Measurements from ENCODE around the gene TMEM245. TPM values are rescaled to one million over a fixed set of nuclear protein-coding genes. Genes with fewer than 3 reads are reported as not detected.

The TMEM245 gene
- total RNA-seq, 1 experiment from 2014 or later = 34.8 TPM

GRCh38 chr9:109047259-109047658, 72.5 kb downstream of the TMEM245 start:
- BruUV-seq (replicated peaks) = no TSS peak
- no peaks in the 10 kb centered on the region for H3K9me3 ChIP-seq (ENCODE audit: control insufficient read depth in 1 of 2, insufficient read depth in 1 of 2, low read depth in 1 of 2, low read length in 2 of 2)
- ATAC-seq (no peak), DNase-seq (ENCODE audit: low read depth, low spot score) (no peak)
- ChIA-PET CTCF (no interaction called here), RAD21 (ENCODE audit: low non-redundant PET in 1 of 2, low total read pairs in 2 of 2, uncharacterized antibody in 2 of 2, unreplicated experiment in 2 of 2) (no interaction called here), POLR2A (no interaction called here)
- H3K27me3 ChIP-seq (ENCODE audit: insufficient read depth, low read length) = no peaks in the 10 kb centered on the region
- TF ChIP-seq POLR2AphosphoS5 (IDR thresholded peaks at IDR 0.05; ENCODE audit: low read depth, low read length) (no peak), POLR2A (IDR thresholded peaks at IDR 0.05; ENCODE audit: borderline replicate concordance, extremely low read depth, insufficient read depth, insufficient read length) (no peak), EGR1 (IDR thresholded peaks at IDR 0.05; ENCODE audit: low read depth) (no peak), EZH2phosphoT487 (IDR thresholded peaks at IDR 0.05; ENCODE audit: borderline replicate concordance) (no peak), YY1 (IDR thresholded peaks at IDR 0.05; ENCODE audit: extremely low read depth, insufficient replicate concordance, low read depth, low read length) (no peak), EZH2 (IDR thresholded peaks at IDR 0.05) (no peak), FOSL1 (IDR thresholded peaks at IDR 0.05; ENCODE audit: low read depth) (no peak), ZNF274 (IDR thresholded peaks at IDR 0.05; ENCODE audit: low read depth, low read length) (no peak), JUND (IDR thresholded peaks at IDR 0.05) (no peak), SIN3A (IDR thresholded peaks at IDR 0.05; ENCODE audit: low read depth) (no peak), RAD21 (IDR thresholded peaks at IDR 0.05; ENCODE audit: low read depth) (no peak), CEBPB (IDR thresholded peaks at IDR 0.05; ENCODE audit: low read depth) (no peak), TCF7L2 (IDR thresholded peaks at IDR 0.05; ENCODE audit: borderline replicate concordance, extremely low read depth, insufficient read depth, insufficient read length) (no peak)
- TF ChIP-seq, protein P1, sequence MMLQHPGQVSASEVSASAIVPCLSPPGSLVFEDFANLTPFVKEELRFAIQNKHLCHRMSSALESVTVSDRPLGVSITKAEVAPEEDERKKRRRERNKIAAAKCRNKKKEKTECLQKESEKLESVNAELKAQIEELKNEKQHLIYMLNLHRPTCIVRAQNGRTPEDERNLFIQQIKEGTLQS (IDR thresholded peaks at IDR 0.05) = no peak
- TF ChIP-seq, protein P2, sequence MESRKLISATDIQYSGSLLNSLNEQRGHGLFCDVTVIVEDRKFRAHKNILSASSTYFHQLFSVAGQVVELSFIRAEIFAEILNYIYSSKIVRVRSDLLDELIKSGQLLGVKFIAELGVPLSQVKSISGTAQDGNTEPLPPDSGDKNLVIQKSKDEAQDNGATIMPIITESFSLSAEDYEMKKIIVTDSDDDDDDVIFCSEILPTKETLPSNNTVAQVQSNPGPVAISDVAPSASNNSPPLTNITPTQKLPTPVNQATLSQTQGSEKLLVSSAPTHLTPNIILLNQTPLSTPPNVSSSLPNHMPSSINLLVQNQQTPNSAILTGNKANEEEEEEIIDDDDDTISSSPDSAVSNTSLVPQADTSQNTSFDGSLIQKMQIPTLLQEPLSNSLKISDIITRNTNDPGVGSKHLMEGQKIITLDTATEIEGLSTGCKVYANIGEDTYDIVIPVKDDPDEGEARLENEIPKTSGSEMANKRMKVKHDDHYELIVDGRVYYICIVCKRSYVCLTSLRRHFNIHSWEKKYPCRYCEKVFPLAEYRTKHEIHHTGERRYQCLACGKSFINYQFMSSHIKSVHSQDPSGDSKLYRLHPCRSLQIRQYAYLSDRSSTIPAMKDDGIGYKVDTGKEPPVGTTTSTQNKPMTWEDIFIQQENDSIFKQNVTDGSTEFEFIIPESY (IDR thresholded peaks at IDR 0.05; ENCODE audit: extremely low read depth, insufficient replicate concordance, low read length) = no peak
- TF ChIP-seq, protein P3, sequence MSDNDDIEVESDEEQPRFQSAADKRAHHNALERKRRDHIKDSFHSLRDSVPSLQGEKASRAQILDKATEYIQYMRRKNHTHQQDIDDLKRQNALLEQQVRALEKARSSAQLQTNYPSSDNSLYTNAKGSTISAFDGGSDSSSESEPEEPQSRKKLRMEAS (IDR thresholded peaks at IDR 0.05) = no peak
- peaks cover 32 to 33% of the 10 kb centered on the region in 2 experiments for H3K36me3 ChIP-seq (ENCODE audit: control insufficient read depth in 1 of 2, insufficient read depth in 2 of 2, low read length in 2 of 2)
- no peak overlapping the region for H3K9ac ChIP-seq (ENCODE audit: low read length)
- H3K27ac ChIP-seq (ENCODE audit: low read depth, low read length) = no peak overlapping the region
- H3K4me3 ChIP-seq (replicated peaks in 1 of 2; ENCODE audit: low read depth in 1 of 2, low read length in 2 of 2) = no peak overlapping the region
- H2AFZ ChIP-seq (ENCODE audit: low read depth, low read length, poor library complexity, severe bottlenecking) = no peak overlapping the region
- intact Hi-C loops (cut with micrococcal nuclease) = no loop called here
- H3K9me2 ChIP-seq (ENCODE audit: insufficient read depth) = no peaks in the 10 kb centered on the region
- no peaks in the 10 kb centered on the region for H3K79me2 ChIP-seq (ENCODE audit: insufficient read depth, low read length)
- H4K20me1 ChIP-seq (ENCODE audit: insufficient read depth) = no peaks in the 10 kb centered on the region
- H3K4me2 ChIP-seq (ENCODE audit: low read length) = no peak overlapping the region
- H3K4me1 ChIP-seq (ENCODE audit: control insufficient read depth in 1 of 2, insufficient read depth in 2 of 2, low read length in 2 of 2) = no peaks in the 10 kb centered on the region
